ENCODE data around the gene PLXNA4. TPM values are rescaled to one million over a fixed set of nuclear protein-coding genes. Genes with fewer than 3 reads are reported as not detected.

The PLXNA4 gene
- total RNA-seq, 1 experiment from 2014 or later: not detected

- ChIA-PET CTCF (no interaction called here), POLR2A (no interaction called here), RAD21 (ENCODE audit: low non-redundant PET in 1 of 2, low total read pairs in 2 of 2, uncharacterized antibody in 2 of 2, unreplicated experiment in 2 of 2) (no interaction called here)
- no peak for DNase-seq (ENCODE audit: low read depth, low spot score)
- Histone ChIP-seq H3K27ac (ENCODE audit: low read depth, low read length) (no peak overlapping the region), H4K20me1 (ENCODE audit: insufficient read depth) (no peaks in the 10 kb centered on the region), H3K9me2 (ENCODE audit: insufficient read depth) (no peaks in the 10 kb centered on the region), H3K79me2 (ENCODE audit: insufficient read depth, low read length) (no peaks in the 10 kb centered on the region), H3K9ac (ENCODE audit: low read length) (no peak overlapping the region), H3K4me3 (replicated peaks in 1 of 2; ENCODE audit: low read depth in 1 of 2, low read length in 2 of 2) (no peak overlapping the region), H2AFZ (ENCODE audit: low read depth, low read length, poor library complexity, severe bottlenecking) (no peak overlapping the region), H3K27me3 (ENCODE audit: insufficient read depth, low read length) (0 out of 2 replicates have a peak, but pooled peaks cover 9% of the 10 kb centered on the region), H3K4me1 (ENCODE audit: control insufficient read depth in 1 of 2, insufficient read depth in 2 of 2, low read length in 2 of 2) (no peaks in the 10 kb centered on the region), H3K9me3 (ENCODE audit: control insufficient read depth in 1 of 2, insufficient read depth in 1 of 2, low read depth in 1 of 2, low read length in 2 of 2) (no peaks in the 10 kb centered on the region), H3K4me2 (ENCODE audit: low read length) (no peak overlapping the region), H3K36me3 (ENCODE audit: control insufficient read depth in 1 of 2, insufficient read depth in 2 of 2, low read length in 2 of 2) (no peaks in the 10 kb centered on the region)
- TF ChIP-seq CEBPB (IDR thresholded peaks at IDR 0.05; ENCODE audit: low read depth): no peak
- TF ChIP-seq EZH2phosphoT487 (IDR thresholded peaks at IDR 0.05; ENCODE audit: borderline replicate concordance): no peak
- TF ChIP-seq SRF (IDR thresholded peaks at IDR 0.05; ENCODE audit: low read depth): no peak
- TF ChIP-seq CBX3 (IDR thresholded peaks at IDR 0.05; ENCODE audit: low read depth): no peak
- TF ChIP-seq SIN3A (IDR thresholded peaks at IDR 0.05; ENCODE audit: low read depth): no peak
- no peak for TF ChIP-seq YY1 (IDR thresholded peaks at IDR 0.05; ENCODE audit: extremely low read depth, insufficient replicate concordance, low read depth, low read length)
- TF ChIP-seq SP1 (IDR thresholded peaks at IDR 0.05; ENCODE audit: low read depth): no peak
- TF ChIP-seq EZH2 (IDR thresholded peaks at IDR 0.05): no peak
- TF ChIP-seq TCF7L2 (IDR thresholded peaks at IDR 0.05; ENCODE audit: borderline replicate concordance, extremely low read depth, insufficient read depth, insufficient read length): no peak
- no peak for TF ChIP-seq CTCF (IDR thresholded peaks at IDR 0.05 in 2 of 3, conservative IDR thresholded peaks at IDR 0.05 in 1 of 3; ENCODE audit: borderline replicate concordance in 1 of 3, insufficient read depth in 1 of 3, low read depth in 2 of 3, low read length in 2 of 3)
- intact Hi-C loops (cut with micrococcal nuclease): no loop called here
- no peak for ATAC-seq
- no TSS peak for BruUV-seq (replicated peaks)
These were observed 395.8 kb downstream of the PLXNA4 start for GRCh38 chr7:132180481-132180880.
